SK-N-SH (cell line): ENCODE results near the gene OR2T11. TPM values are rescaled to one million over a fixed set of nuclear protein-coding genes. Genes with fewer than 3 reads are reported as not detected.
"Not testable (repeated sequence)": the region's sequence is repeated elsewhere in the genome, so short reads cannot be mapped to it uniquely, and the experiment has no call there.

Source experiments
- CTCF ChIA-PET: fragments of 300-600, 350-600 bp; formaldehyde crosslinking; extraction: SDS; loops from one replicate; lab custom pipeline; 2021; lab: Yijun Ruan, JAX
- POLR2A ChIA-PET: fragments of 350-600 bp; sonication (Branson Sonifier 250); formaldehyde crosslinking; extraction: SDS; loops from one replicate; lab custom pipeline; 2020; ENCODE audit warnings: antibody characterized with exemption, inconsistent platforms; lab: Yijun Ruan, JAX
- DNase-seq: peaks from one replicate; pipeline ENCODE4 v3.0.0; 2012
- H2AFZ ChIP-seq: fragments of 200-600 bp; sonication (generic); 2 replicates; pipeline ENCODE4 v1.8.1; 2016; ENCODE audit warnings: antibody characterized with exemption, mild to moderate bottlenecking, low read depth
- H3F3A ChIP-seq: fragments of 200-600 bp; sonication (generic); replicated peaks from 2 replicates; pipeline ENCODE3; 2016; ENCODE audit warnings: antibody characterized with exemption, mild to moderate bottlenecking; ENCODE audit not compliant: insufficient read depth
- H3K27ac ChIP-seq, 2 experiments: fragments of 200-500 bp in 1 of 2; fragments of 200-600 bp in 1 of 2; sonication (Bioruptor generic) in 1 of 2; sonication (generic), shearing (Covaris generic) in 1 of 2; 2 replicates each; pipeline versions ENCODE4 v1.5.1 to v1.6.1; 2014 to 2016; ENCODE audit warnings: low read depth in 2 of 2, inconsistent platforms in 1 of 2, low read length in 1 of 2, mild to moderate bottlenecking in 1 of 2, mixed read lengths in 1 of 2
- H3K27me3 ChIP-seq: fragments of 200-600 bp; sonication (generic), shearing (Covaris generic); 2 replicates; pipeline ENCODE4 v1.6.1; 2016; ENCODE audit warnings: mixed run types; ENCODE audit not compliant: insufficient read depth
- H3K36me3 ChIP-seq, 2 experiments: fragments of 200-500 bp in 1 of 2; fragments of 200-600 bp in 1 of 2; sonication (Bioruptor generic) in 1 of 2; sonication (generic) in 1 of 2; replicated peaks in 1 of 2; 2 replicates each; pipeline versions ENCODE3 to v1.5.1; 2014 to 2016; ENCODE audit warnings: low read length in 1 of 2, mild to moderate bottlenecking in 1 of 2; ENCODE audit not compliant: insufficient read depth in 2 of 2, control insufficient read depth in 1 of 2
- H3K4me1 ChIP-seq, 2 experiments: fragments of 200-500 bp in 1 of 2; fragments of 200-600 bp in 1 of 2; sonication (Bioruptor generic) in 1 of 2; sonication (generic), shearing (Covaris generic) in 1 of 2; 2 replicates each; pipeline versions ENCODE4 v1.5.1 to v1.6.1; 2014 to 2016; ENCODE audit warnings: low read depth in 1 of 2, low read length in 1 of 2, mixed run types in 1 of 2; ENCODE audit not compliant: insufficient read depth in 2 of 2, control insufficient read depth in 1 of 2
- H3K4me2 ChIP-seq: fragments of 200-600 bp; sonication (generic), shearing (Covaris generic); 2 replicates; pipeline ENCODE4 v1.6.1; 2017; ENCODE audit warnings: mixed run types
- H3K4me3 ChIP-seq, 2 experiments: fragments of 200-500 bp in 1 of 2; fragments of 200-600 bp in 1 of 2; sonication (Bioruptor generic) in 1 of 2; sonication (generic), shearing (Covaris generic) in 1 of 2; 2 replicates each; pipeline versions ENCODE4 v1.5.1 to v1.8.1; 2014 to 2016; ENCODE audit warnings: low read depth in 2 of 2, inconsistent platforms in 1 of 2, low read length in 1 of 2, mild to moderate bottlenecking in 1 of 2, mixed read lengths in 1 of 2, moderate library complexity in 1 of 2
- H3K79me2 ChIP-seq: fragments of 200-600 bp; sonication (generic); 2 replicates; pipeline ENCODE4 v1.8.1; 2017; ENCODE audit warnings: mild to moderate bottlenecking; ENCODE audit not compliant: insufficient read depth
- H3K9ac ChIP-seq: fragments of 200-600 bp; sonication (generic); 2 replicates; pipeline ENCODE4 v1.6.1; 2017; ENCODE audit warnings: mixed run types
- H3K9me2 ChIP-seq: fragments of 200-600 bp; sonication (generic); 2 replicates; pipeline ENCODE4 v1.6.1; 2017; ENCODE audit warnings: mixed run types
- H3K9me3 ChIP-seq: fragments of 200-600 bp; sonication (generic); 2 replicates; pipeline ENCODE4 v1.6.1; 2017; ENCODE audit warnings: mixed run types, mild to moderate bottlenecking, moderate library complexity
- H4K20me1 ChIP-seq: fragments of 200-600 bp; sonication (generic); 2 replicates; pipeline ENCODE4 v1.6.1; 2017; ENCODE audit warnings: mild to moderate bottlenecking, mixed run types; ENCODE audit not compliant: insufficient read depth
- ELF1 ChIP-seq: IDR thresholded peaks from 2 replicates; pipeline ENCODE4 v1.4.0; 2012
- EP300 ChIP-seq, 2 experiments: IDR thresholded peaks; 2 replicates each; pipeline versions ENCODE4 v1.4.0 to v1.6.1; 2012; ENCODE audit warnings: borderline replicate concordance in 1 of 2, low read depth in 1 of 2, low read length in 1 of 2
- EZH2phosphoT487 ChIP-seq: fragments of 200-600 bp; sonication (generic); IDR thresholded peaks from 2 replicates; pipeline ENCODE4 v1.6.1; 2017; ENCODE audit warnings: low read depth, mixed run types, mild to moderate bottlenecking, antibody characterized with exemption, moderate library complexity, borderline replicate concordance
- FOSL2 ChIP-seq: IDR thresholded peaks from 2 replicates; pipeline ENCODE4 v1.4.0; 2012; ENCODE audit warnings: low read depth, mild to moderate bottlenecking, moderate library complexity, borderline replicate concordance
- GABPA ChIP-seq: IDR thresholded peaks from 2 replicates; pipeline ENCODE4 v1.4.0; 2012; ENCODE audit warnings: low read depth, mild to moderate bottlenecking
- JUND ChIP-seq: IDR thresholded peaks from 2 replicates; pipeline ENCODE4 v1.4.0; 2012
- MEF2A ChIP-seq: IDR thresholded peaks from 2 replicates; pipeline ENCODE4 v1.4.0; 2012; ENCODE audit warnings: low read depth, borderline replicate concordance
- POLR2AphosphoS5 ChIP-seq: IDR thresholded peaks from 2 replicates; pipeline ENCODE4 v1.6.1; 2012; ENCODE audit warnings: low read depth, low read length
- RAD21 ChIP-seq: IDR thresholded peaks from 2 replicates; pipeline ENCODE4 v1.6.1; 2012; ENCODE audit warnings: mild to moderate bottlenecking, low read length
- RFX5 ChIP-seq: IDR thresholded peaks from 2 replicates; pipeline ENCODE4 v1.6.1; 2012; ENCODE audit warnings: mild to moderate bottlenecking, improper control_type of control experiment, low read length
- SIN3A ChIP-seq: IDR thresholded peaks from 2 replicates; pipeline ENCODE4 v1.6.1; 2012; ENCODE audit warnings: low read depth, mild to moderate bottlenecking, low read length, moderate library complexity, borderline replicate concordance
- TEAD4 ChIP-seq: IDR thresholded peaks from 2 replicates; pipeline ENCODE4 v1.4.0; 2012; ENCODE audit warnings: mild to moderate bottlenecking, borderline replicate concordance; ENCODE audit not compliant: insufficient read depth
- YY1 ChIP-seq: IDR thresholded peaks from 2 replicates; pipeline ENCODE4 v1.4.0; 2012; ENCODE audit warnings: low read depth, mild to moderate bottlenecking
- WGBS: methylation state at CpG from one replicate; pipeline ENCODE4 v1.1.6; 2017; ENCODE audit warnings: low lambda C conversion rate; 5-methylcytosine and 5-hydroxymethylcytosine counted together
- polyA plus RNA-seq, 3 experiments: library from polyadenylated mRNA; depleted of rRNA; stranded (reverse); fragments of >200 nt; gene quantifications; 2 replicates each; pipeline ENCODE4 v1.2.3, GENCODE V29; 2012
- TF ChIP-seq, protein P1 (sequence below): fragments of 150-350 bp; IDR thresholded peaks from 2 replicates; pipeline ENCODE4 v1.6.1; 2017; ENCODE audit warnings: antibody characterized with exemption, low read length, low read depth, borderline replicate concordance
- TF ChIP-seq, protein P2 (sequence below): IDR thresholded peaks from 2 replicates; pipeline ENCODE4; 2012
- TF ChIP-seq, protein P3 (sequence below): IDR thresholded peaks from 2 replicates; pipeline ENCODE4 v1.4.0; 2012; ENCODE audit warnings: low read depth

The OR2T11 gene
- polyA plus RNA-seq, 1 of the 3 experiments (the other 2 are of a cell fraction) = not detected

DNA sequence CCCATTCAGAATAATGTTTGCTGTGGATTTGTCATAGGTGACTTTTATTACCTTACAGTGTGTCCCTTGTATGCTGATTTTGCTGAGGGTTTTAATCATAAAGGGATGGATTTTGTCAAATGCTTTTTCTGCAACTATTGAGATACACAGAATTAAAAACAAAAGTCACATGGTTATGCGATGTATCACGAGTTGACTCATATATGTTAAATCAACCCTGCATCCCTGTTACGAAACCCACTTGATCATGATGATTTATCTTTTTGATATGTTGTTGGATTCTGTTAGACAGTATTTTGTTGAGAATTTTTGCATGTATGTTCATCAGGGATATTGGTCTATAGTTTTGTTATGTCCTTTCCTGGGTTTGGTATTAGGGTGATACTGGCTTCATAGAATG, 49.6 kb downstream of the OR2T11 start:
- Histone ChIP-seq H3K27me3 (no peaks in the 10 kb centered on the region), H3K4me2 (no peak overlapping the region)
- 2% methylated on average over 3 of the region's 3 CpGs for WGBS

DNA sequence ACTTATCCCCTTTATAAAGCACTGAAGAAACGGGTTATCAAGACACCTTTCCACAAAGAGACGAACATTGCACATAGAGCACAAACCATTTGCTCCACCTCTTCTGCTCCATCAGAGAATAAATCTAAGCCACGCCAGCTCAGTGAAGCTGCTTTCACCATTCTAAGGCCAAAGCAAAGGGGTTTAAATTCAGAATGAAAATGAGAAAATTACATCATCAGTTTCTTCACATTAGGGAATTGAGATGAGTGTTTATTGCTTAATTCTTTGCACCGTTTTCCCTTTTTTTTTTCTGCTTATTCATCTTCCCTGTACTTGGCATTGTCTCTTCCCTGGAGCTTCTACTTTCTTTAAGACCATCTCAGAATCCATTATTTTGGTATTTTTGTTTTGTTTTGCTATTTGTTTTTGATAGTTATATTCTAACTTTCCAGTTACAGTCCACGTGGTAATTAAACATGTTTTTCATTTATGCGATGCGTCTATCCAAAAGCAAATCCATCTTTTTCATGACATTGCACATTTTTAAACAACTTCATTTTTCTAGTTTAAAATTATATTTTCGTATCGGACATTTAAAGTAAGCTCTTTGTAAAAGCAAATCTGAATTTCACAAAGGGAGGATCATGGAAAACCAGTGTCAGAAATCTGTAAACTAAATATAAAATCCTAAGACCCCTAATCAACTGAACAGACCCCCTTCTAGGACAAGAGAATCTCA, 58.5 kb downstream of the OR2T11 start:
- Histone ChIP-seq H3K9ac (no peak overlapping the region), H3K79me2 (no peaks in the 10 kb centered on the region), H3F3A (no peaks in the 10 kb centered on the region), H3K36me3 (no peaks in the 10 kb centered on the region), H3K9me2 (no peaks in the 10 kb centered on the region), H3K4me1 (no peaks in the 10 kb centered on the region; a peak in 1 of 4 replicates), H3K9me3 (no peaks in the 10 kb centered on the region), H3K4me3 (no peak overlapping the region), H3K4me2 (no peak overlapping the region), H3K27ac (no peak overlapping the region), H4K20me1 (no peaks in the 10 kb centered on the region), H3K27me3 (no peaks in the 10 kb centered on the region), H2AFZ (no peak overlapping the region)
- POLR2A ChIA-PET = no interaction called here
- DNase-seq = no peak
- CTCF ChIA-PET = no interaction called here
- TF ChIP-seq, protein P1, sequence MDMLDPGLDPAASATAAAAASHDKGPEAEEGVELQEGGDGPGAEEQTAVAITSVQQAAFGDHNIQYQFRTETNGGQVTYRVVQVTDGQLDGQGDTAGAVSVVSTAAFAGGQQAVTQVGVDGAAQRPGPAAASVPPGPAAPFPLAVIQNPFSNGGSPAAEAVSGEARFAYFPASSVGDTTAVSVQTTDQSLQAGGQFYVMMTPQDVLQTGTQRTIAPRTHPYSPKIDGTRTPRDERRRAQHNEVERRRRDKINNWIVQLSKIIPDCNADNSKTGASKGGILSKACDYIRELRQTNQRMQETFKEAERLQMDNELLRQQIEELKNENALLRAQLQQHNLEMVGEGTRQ = no peak
- TF ChIP-seq ELF1 (no peak), YY1 (no peak), MEF2A (no peak), POLR2AphosphoS5 (no peak)
- TF ChIP-seq, protein P2, sequence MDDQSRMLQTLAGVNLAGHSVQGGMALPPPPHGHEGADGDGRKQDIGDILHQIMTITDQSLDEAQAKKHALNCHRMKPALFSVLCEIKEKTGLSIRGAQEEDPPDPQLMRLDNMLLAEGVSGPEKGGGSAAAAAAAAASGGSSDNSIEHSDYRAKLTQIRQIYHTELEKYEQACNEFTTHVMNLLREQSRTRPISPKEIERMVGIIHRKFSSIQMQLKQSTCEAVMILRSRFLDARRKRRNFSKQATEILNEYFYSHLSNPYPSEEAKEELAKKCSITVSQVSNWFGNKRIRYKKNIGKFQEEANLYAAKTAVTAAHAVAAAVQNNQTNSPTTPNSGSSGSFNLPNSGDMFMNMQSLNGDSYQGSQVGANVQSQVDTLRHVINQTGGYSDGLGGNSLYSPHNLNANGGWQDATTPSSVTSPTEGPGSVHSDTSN = no peak
- TF ChIP-seq, protein P3, sequence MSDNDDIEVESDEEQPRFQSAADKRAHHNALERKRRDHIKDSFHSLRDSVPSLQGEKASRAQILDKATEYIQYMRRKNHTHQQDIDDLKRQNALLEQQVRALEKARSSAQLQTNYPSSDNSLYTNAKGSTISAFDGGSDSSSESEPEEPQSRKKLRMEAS = no peak
- 19% methylated on average over 9 of the region's 9 CpGs for WGBS

More for the DNA sequence above, 49.6 kb downstream of the OR2T11 start:
- no peaks in the 10 kb centered on the region for H3K36me3 ChIP-seq
- no peaks in the 10 kb centered on the region for H3K4me1 ChIP-seq
- H3K9me2 ChIP-seq = no peaks in the 10 kb centered on the region
- ChIA-PET POLR2A (no interaction called here), CTCF (no interaction called here)
- no peak overlapping the region for H3K4me3 ChIP-seq
- no peak overlapping the region for H2AFZ ChIP-seq
- DNase-seq = no peak
- H3K9me3 ChIP-seq = no peaks in the 10 kb centered on the region
- H3K79me2 ChIP-seq = no peaks in the 10 kb centered on the region
- no peaks in the 10 kb centered on the region for H3F3A ChIP-seq
- H4K20me1 ChIP-seq = no peaks in the 10 kb centered on the region
- TF ChIP-seq SIN3A (no peak), EZH2phosphoT487 (no peak), JUND (no peak), ELF1 (no peak), FOSL2 (no peak), RFX5 (no peak), TEAD4 (no peak), RAD21 (no peak), GABPA (no peak), EP300 (IDR thresholded peaks at IDR 0.05; ENCODE audit: borderline replicate concordance in 1 of 2, low read depth in 1 of 2, low read length in 1 of 2) (no peak)
- TF ChIP-seq, protein P3 = no peak
- no peak overlapping the region for H3K9ac ChIP-seq
- no peak overlapping the region for H3K27ac ChIP-seq

DNA sequence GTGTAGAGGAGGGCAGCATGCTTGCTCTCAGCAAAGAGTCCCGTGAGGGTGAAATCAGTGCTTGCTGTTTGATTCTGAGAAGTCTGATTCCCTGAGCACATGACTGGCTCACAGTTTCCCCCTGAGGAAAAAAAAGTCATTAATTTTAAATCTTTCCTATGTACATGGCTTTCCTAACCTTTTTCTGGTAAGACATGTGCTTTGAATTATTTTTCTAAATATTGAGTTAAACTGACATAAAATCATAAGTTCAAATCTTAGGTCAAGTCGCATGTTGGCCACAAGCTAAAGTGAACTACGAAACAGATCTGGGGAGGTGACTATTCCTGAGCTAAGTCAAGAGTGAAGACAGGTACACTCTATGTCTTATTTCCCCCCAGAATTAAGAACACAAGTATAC, 60.2 kb downstream of the OR2T11 start, which contains the start of gene OR2T34:
TSS of gene OR2T34 (minus strand) at position 101 of the 400 bp plus-strand sequence. CDS start at position 101, 0 bp downstream.
- H3K27me3 ChIP-seq, CTCF ChIA-PET, DNase-seq, H3K4me3 ChIP-seq, H3K9me2 ChIP-seq, H3K36me3 ChIP-seq, H3K4me2 ChIP-seq, H4K20me1 ChIP-seq, H3K9me3 ChIP-seq, H2AFZ ChIP-seq, H3F3A ChIP-seq, H3K79me2 ChIP-seq, POLR2A ChIA-PET, H3K9ac ChIP-seq, H3K4me1 ChIP-seq, H3K27ac ChIP-seq: not testable (repeated sequence)
- 2% methylated on average over 3 of the region's 3 CpGs for WGBS

DNA sequence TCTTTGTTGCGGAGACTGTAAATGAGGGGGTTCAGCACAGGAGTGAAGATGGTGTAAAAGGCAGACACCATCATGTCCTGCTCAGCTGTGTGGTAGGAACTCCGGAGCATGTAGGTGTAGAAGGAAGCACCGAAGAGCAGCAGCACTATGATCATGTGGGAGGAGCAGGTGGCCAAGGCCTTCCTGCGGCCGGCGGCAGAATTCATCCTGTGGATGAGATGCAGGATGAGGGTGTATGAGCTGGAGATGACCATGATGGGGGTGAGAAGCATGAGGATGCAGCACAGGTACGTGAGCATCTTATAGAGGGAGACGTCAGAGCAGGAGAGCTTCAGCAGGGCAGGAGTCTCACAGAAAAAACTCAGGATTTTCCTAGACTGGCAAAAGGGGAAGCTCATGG, 61.0 kb downstream of the OR2T11 start:
- H3K4me3 ChIP-seq, H4K20me1 ChIP-seq, H3K9me3 ChIP-seq, H3K9ac ChIP-seq, H3K4me2 ChIP-seq, H3K79me2 ChIP-seq, H3F3A ChIP-seq, H3K4me1 ChIP-seq, H3K27ac ChIP-seq, POLR2A ChIA-PET, CTCF ChIA-PET, H3K9me2 ChIP-seq, H3K27me3 ChIP-seq, H3K36me3 ChIP-seq, DNase-seq, H2AFZ ChIP-seq: not testable (repeated sequence)
- 19% methylated on average over 5 of the region's 8 CpGs for WGBS
